GM19099 (cell line): ENCODE measurements around the gene CDC42EP4.

Experiments
- POLR2A ChIP-seq: IDR thresholded peaks from 3 replicates; pipeline ENCODE4 v1.6.1; 2011; ENCODE audit warnings: low read depth; ENCODE audit not compliant: insufficient read length; ENCODE audit errors: extremely low read depth

The CDC42EP4 gene

GRCh38 chr17:73262676-73263642, 48.8 kb downstream of the CDC42EP4 start:
- TF ChIP-seq POLR2A = no peak

- TF ChIP-seq POLR2A = no peak
Measured at GRCh38 chr17:73261952-73262675, 49.7 kb downstream of the CDC42EP4 start.

- TF ChIP-seq POLR2A = no peak
Measured at GRCh38 chr17:73261617-73261951, 50.2 kb downstream of the CDC42EP4 start, which contains the start of gene CPSF4L. Gene CPSF4L (minus strand): TSS chr17:73261880. CDS start chr17:73261818, 62 bp downstream.

- TF ChIP-seq POLR2A = no peak
Measured at GRCh38 chr17:73257516-73257915, 54.3 kb downstream of the CDC42EP4 start.

DNA sequence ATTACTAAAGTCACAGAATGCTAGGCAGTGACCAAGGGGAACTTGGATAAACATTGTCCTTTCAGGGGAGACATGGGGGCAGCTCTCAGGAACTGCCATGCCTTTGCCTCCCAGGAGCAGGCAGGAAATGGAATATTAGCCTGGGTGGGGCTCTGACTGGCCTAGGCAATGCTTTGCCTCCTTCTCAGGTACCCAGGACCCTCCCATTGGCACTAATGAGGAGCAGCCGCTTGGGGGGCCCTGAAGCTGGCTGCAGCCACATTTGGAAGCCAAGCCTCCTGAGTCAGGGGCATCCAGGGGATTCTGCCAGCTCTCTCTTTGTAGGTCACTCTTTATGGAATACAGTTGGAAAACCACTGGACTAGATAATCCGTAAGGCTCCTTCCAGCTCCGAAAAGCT, 55.6 kb downstream of the CDC42EP4 start:
- no peak for TF ChIP-seq POLR2A

DNA sequence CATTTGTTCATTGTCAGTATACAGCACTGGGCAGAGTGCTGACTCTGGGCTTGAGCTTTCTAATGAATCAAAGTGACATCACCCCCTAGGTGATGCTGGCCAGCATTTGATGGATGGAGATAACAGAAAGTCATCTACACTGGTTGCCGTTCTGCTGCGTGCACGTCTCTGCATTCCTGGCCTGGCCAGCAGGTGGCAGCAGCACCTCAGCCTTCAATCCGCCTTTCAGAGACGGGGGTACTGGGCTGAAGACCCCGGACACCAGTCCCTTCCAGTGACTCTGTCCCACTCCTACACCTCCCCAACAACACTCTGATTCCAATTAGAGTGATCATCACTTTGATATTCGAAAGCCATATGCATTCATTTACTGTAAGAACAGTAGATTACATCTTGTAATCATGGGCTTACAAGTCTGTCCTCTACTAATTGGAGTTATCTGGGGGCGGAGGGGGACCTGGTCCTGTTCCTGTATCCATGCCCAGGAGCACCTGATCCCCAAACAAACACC, 56.1 kb downstream of the CDC42EP4 start:
- TF ChIP-seq POLR2A = no peak

- no peak for TF ChIP-seq POLR2A
Measured at GRCh38 chr17:73251871-73252270, 59.9 kb downstream of the CDC42EP4 start.

DNA sequence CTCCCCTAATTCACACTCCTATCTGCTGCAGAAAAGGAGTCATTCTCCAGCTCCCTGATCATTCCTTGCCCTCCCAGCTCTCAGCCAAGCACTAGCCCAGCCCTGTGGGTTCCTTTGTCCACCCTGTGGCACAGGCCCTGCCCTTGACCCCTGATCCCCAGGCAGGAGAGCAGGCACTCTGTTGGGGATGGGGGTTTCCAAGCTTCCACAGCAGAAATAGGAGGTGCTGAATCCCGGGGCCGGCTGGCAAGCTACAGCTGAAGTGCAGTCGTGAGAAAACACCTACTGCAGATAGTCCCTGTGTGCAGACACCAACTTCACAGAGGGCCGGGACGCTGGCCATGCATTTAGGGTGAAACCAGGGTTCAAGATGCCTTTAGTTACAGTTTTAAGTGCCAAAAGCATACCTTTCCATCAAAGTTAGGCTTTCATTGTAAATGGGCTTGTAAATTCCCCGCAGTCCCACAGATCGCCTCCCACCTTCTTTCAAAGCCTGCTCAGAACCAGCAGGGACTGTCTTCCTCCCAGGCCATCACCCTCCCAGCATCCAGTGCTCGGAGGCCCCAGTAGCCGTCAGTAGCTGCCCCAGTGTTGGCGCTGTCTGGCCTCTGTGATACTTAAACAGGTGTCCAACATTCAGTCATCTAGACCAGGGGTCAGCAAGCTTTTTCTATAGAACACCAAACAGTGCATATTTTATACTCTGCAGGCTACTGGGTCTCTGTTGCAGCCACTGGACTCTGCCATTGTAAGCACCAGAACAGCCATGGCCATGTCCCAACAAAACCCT, 60.8 kb downstream of the CDC42EP4 start:
- TF ChIP-seq POLR2A = no peak

DNA sequence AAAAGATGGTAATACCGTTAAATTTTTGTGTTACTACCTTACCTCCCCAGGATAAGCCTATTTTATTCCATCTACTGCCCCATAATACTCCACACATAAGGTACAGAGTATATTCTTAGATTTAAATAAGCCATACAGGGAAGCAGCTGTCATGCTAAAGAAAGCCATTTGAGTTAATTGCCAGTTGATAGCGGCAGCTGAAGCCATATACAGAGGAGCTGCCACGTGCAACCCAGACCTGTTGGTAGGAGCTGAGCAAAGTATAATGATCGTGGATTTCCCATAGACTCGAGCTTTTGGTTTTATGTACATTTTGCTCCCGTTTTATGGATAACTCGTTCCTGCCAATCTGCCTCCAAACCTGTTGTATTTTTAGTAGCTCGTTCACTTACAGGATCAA, 62.1 kb downstream of the CDC42EP4 start:
- TF ChIP-seq POLR2A = no peak

- no peak for TF ChIP-seq POLR2A
Measured at GRCh38 chr17:73248532-73248931, 63.3 kb downstream of the CDC42EP4 start.

DNA sequence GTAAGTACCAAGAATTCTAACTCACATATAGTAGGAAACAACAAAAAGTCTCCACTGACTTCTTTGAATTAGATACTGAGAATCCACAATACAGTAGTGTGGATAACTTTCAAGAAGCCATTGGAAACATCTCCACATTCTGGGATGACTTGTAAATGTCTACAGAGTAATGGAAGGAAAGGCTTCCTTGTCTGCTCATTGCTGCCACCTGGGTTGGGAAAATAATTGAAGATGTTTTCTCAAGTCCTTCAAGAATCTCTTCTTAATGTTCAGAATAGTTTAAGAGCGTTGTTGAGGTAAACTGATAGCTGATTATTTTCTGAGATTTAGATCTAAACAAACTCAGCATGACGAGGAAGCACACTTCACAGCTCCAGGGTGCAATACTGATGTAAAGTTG, 64.1 kb downstream of the CDC42EP4 start:
- no peak for TF ChIP-seq POLR2A

- no peak for TF ChIP-seq POLR2A
Measured at GRCh38 chr17:73240561-73240960, 71.2 kb downstream of the CDC42EP4 start.

DNA sequence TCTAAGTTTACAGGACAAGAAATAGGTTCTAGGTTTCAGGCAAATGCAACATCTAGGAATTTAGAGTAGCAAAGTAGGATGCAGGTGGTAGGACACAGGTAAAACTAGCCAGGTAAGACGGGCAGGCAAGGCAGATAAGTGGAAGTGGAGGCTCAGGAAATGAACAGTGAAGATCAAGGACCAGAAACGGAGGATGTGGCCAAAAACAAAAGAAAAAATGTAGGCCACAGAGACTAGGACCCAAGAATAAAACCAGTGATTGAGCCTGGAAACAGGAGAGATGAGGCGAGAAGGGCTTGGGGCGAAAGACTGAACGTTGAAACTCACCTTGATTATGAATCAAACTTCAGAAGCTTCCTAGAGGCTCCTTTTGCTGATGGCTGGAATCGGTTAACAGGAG, 74.1 kb downstream of the CDC42EP4 start:
- no peak for TF ChIP-seq POLR2A

- TF ChIP-seq POLR2A = no peak
Measured at GRCh38 chr17:73234736-73235135, 77.1 kb downstream of the CDC42EP4 start.
